Endothelial cell of umbilical vein (primary cell): ENCODE data around the gene PPP1R12C. TPM values are rescaled to one million over a fixed set of nuclear protein-coding genes. Genes with fewer than 3 reads are reported as not detected.

Experiments
- BruUV-seq: library from RNA; stranded (reverse); fragments of 400-500 nt; replicated peaks from 2 replicates; lab custom pipeline; 2021; lab: Mats Ljungman, UMichigan
- CTCF ChIA-PET: fragments of 300-600, 350-600 bp; sonication (Branson Sonifier 250); formaldehyde crosslinking; loops from one replicate; lab custom pipeline; 2021; ENCODE audit warnings: antibody characterized with exemption, inconsistent platforms; lab: Charles Lee
- POLR2A ChIA-PET: fragments of 300-600, 350-600 bp; sonication (Branson Sonifier 250); formaldehyde crosslinking; loops from one replicate; lab custom pipeline; 2021; ENCODE audit warnings: antibody characterized with exemption, inconsistent platforms; lab: Charles Lee
- DNase-seq: peaks from one replicate; pipeline ENCODE4 v3.0.0-alpha.2; 2011; ENCODE audit warnings: low read depth, low spot score
- FAIRE-seq: peaks from 2 replicates; lab custom pipeline; 2011; peaks lifted over from hg19 to GRCh38; lab: Jason Lieb, UNC
- H2AFZ ChIP-seq: 2 replicates; pipeline ENCODE4 v1.6.0; 2012; ENCODE audit warnings: low read depth, low read length, control low read depth, inconsistent platforms
- H3K27ac ChIP-seq: 2 replicates; pipeline ENCODE4 v1.5.1; 2011; ENCODE audit warnings: low read depth, mild to moderate bottlenecking, control low read depth, low read length, moderate library complexity; ENCODE audit not compliant: insufficient read depth
- H3K27me3 ChIP-seq, 2 experiments: 2 replicates each; pipeline versions ENCODE4 v1.6.0 to v1.6.1; 2011; ENCODE audit warnings: low read length in 2 of 2, mixed read lengths in 1 of 2; ENCODE audit not compliant: control insufficient read depth in 2 of 2, insufficient read depth in 2 of 2
- H3K36me3 ChIP-seq, 2 experiments: 2 replicates in 1 of 2; 3 replicates in 1 of 2; pipeline ENCODE4 v1.5.1; 2011; ENCODE audit warnings: low read length in 2 of 2, mild to moderate bottlenecking in 1 of 2, moderate library complexity in 1 of 2; ENCODE audit not compliant: control insufficient read depth in 2 of 2, insufficient read depth in 2 of 2; ENCODE audit errors: extremely low read depth in 1 of 2
- H3K4me1 ChIP-seq: 3 replicates; pipeline ENCODE4 v1.5.1; 2011; ENCODE audit warnings: mild to moderate bottlenecking, low read length; ENCODE audit not compliant: control insufficient read depth, insufficient read depth; ENCODE audit errors: extremely low read depth
- H3K4me2 ChIP-seq: 2 replicates; pipeline ENCODE4 v1.6.1; 2011; ENCODE audit warnings: low read length, control low read depth, mixed read lengths; ENCODE audit not compliant: insufficient read depth
- H3K4me3 ChIP-seq, 3 experiments: fragments of 200-600 bp in 1 of 3; sonication (generic), shearing (Covaris generic) in 1 of 3; replicated peaks in 1 of 3; 2 replicates each; pipeline ENCODE4 v1.5.1; 2011 to 2016; ENCODE audit warnings: control low read depth in 3 of 3, low read length in 3 of 3, mild to moderate bottlenecking in 2 of 3, inconsistent platforms in 1 of 3, low read depth in 1 of 3, moderate library complexity in 1 of 3; ENCODE audit not compliant: insufficient read depth in 1 of 3
- H3K79me2 ChIP-seq: 2 replicates; pipeline ENCODE4 v1.6.0; 2012; ENCODE audit warnings: low read length, inconsistent platforms; ENCODE audit not compliant: control insufficient read depth, insufficient read depth
- H3K9ac ChIP-seq: replicated peaks from 2 replicates; pipeline ENCODE3; 2011; ENCODE audit warnings: low read length, control low read depth; ENCODE audit not compliant: insufficient read depth; ENCODE audit errors: extremely low read depth
- H3K9me1 ChIP-seq: replicated peaks from 3 replicates; pipeline ENCODE4 v1.6.0; 2011; ENCODE audit warnings: mild to moderate bottlenecking, low read length; ENCODE audit not compliant: control insufficient read depth, insufficient read depth; ENCODE audit errors: extremely low read depth
- H3K9me3 ChIP-seq: replicated peaks from 2 replicates; pipeline ENCODE4 v1.5.1; 2012; ENCODE audit warnings: low read length, inconsistent platforms; ENCODE audit not compliant: control insufficient read depth, insufficient read depth
- H4K20me1 ChIP-seq: replicated peaks from 2 replicates; pipeline ENCODE3; 2011; ENCODE audit warnings: mild to moderate bottlenecking, low read length; ENCODE audit not compliant: control insufficient read depth, insufficient read depth; ENCODE audit errors: extremely low read depth
- CTCF ChIP-seq, 2 donors: IDR thresholded peaks; 1 replicate in 1 of 2; 2 replicates in 1 of 2; pipeline ENCODE4 v1.5.1; 2011; ENCODE audit warnings: low read length in 2 of 2, mild to moderate bottlenecking in 2 of 2, moderate library complexity in 2 of 2, control low read depth in 1 of 2, inconsistent platforms in 1 of 2, low read depth in 1 of 2; ENCODE audit not compliant: insufficient read depth in 1 of 2; ENCODE audit errors: extremely low read depth in 1 of 2
- EZH2 ChIP-seq: IDR thresholded peaks from 2 replicates; pipeline ENCODE4 v1.6.1; 2012; ENCODE audit warnings: borderline replicate concordance, low read depth, mild to moderate bottlenecking, moderate library complexity, low read length, inconsistent platforms; ENCODE audit not compliant: severe bottlenecking
- FOS ChIP-seq: IDR thresholded peaks from 2 replicates; pipeline ENCODE4 v1.6.1; 2011; ENCODE audit warnings: mild to moderate bottlenecking, low read length, moderate library complexity, borderline replicate concordance; ENCODE audit not compliant: insufficient read depth
- GATA2 ChIP-seq: IDR thresholded peaks from 2 replicates; pipeline ENCODE4 v1.7.0; 2011; ENCODE audit warnings: low read depth, mild to moderate bottlenecking, moderate library complexity, mixed read lengths, low read length; ENCODE audit not compliant: insufficient read length, insufficient read depth
- JUN ChIP-seq: IDR thresholded peaks from 2 replicates; pipeline ENCODE4 v1.6.1; 2011; ENCODE audit warnings: borderline replicate concordance, low read depth; ENCODE audit not compliant: insufficient read length, insufficient read depth
- MAX ChIP-seq: IDR thresholded peaks from 2 replicates; pipeline ENCODE4 v1.6.1; 2011; ENCODE audit not compliant: insufficient read depth, insufficient read length
- MYC ChIP-seq: IDR thresholded peaks from one replicate; pipeline ENCODE4 v1.6.1; 2011; ENCODE audit warnings: mild to moderate bottlenecking, low read depth, low read length
- POLR2A ChIP-seq: IDR thresholded peaks from 2 replicates; pipeline ENCODE4 v1.6.1; 2012; ENCODE audit warnings: low read depth, mild to moderate bottlenecking, control low read depth, low read length
- POLR2AphosphoS5 ChIP-seq: IDR thresholded peaks from 2 replicates; pipeline ENCODE4 v1.6.1; 2012; ENCODE audit warnings: low read depth, mild to moderate bottlenecking, control low read depth, low read length, moderate library complexity; ENCODE audit not compliant: insufficient read depth
- dilution Hi-C: fragments of 300-500 bp; cut with MboI; formaldehyde crosslinking; loops from one replicate; pipeline ENCODE4 v1.15.0; 2019; ENCODE audit warnings: low sequenced_read_pairs; ENCODE audit not compliant: extremely low pct_ligation_motif_present
- intact Hi-C: fragments of 100-400 bp; cut with micrococcal nuclease; formaldehyde crosslinking; loops from one replicate; pipeline ENCODE4 v1.10.0; 2022
- polyA plus RNA-seq, 4 experiments: library from polyadenylated mRNA; depleted of rRNA in 3 of 4; stranded (reverse) in 3 of 4; unstranded in 1 of 4; fragments of >200 nt; gene quantifications; 2 replicates each; pipeline versions ENCODE4 v1.2.1 to v1.2.3, GENCODE V29; 2011 to 2012; ENCODE audit warnings: missing spikeins in 1 of 4
- total RNA-seq: library from RNA; stranded (reverse); gene quantifications from 2 replicates; pipeline ENCODE4 v1.2.3, GENCODE V29; 2021

Gene PPP1R12C
- total and polyA plus RNA-seq, 2 donors (not counting 3 experiments of a cell fraction or from before 2014, with no cell fraction given), result 69.5 to 149 TPM

- H3K9ac ChIP-seq, result no peak overlapping the region
These were observed 22.0 kb downstream of the PPP1R12C start for GRCh38 chr19:55095260-55096060.

More at GRCh38 chr19:55095260-55096060, 22.0 kb downstream of the PPP1R12C start:
- Histone ChIP-seq H3K36me3 (peaks cover 2 to 38% of the 10 kb centered on the region in 2 experiments), H3K27me3 (no peaks in the 10 kb centered on the region), H2AFZ (no peak overlapping the region), H3K4me1 (no peaks in the 10 kb centered on the region), H3K9me3 (no peaks in the 10 kb centered on the region), H3K4me2 (no peak overlapping the region), H4K20me1 (no peaks in the 10 kb centered on the region), H3K4me3 (no peak overlapping the region), H3K27ac (no peak overlapping the region), H3K9me1 (no peaks in the 10 kb centered on the region), H3K79me2 (no peaks in the 10 kb centered on the region)
- dilution Hi-C loops (no loop called here), intact Hi-C loops (no loop called here)
- BruUV-seq, result no TSS peak
- DNase-seq (no peak), FAIRE-seq (no peak)
- CTCF ChIA-PET, result interaction anchor here (0.6 to 1.1 kb wide), 2 partner anchors 8 to 11 kb away, joined by 3 read pairs; no protein-coding TSS in a partner anchor
- no peak for TF ChIP-seq MAX
- no peak for TF ChIP-seq GATA2
- TF ChIP-seq FOS, result no peak
- no peak for TF ChIP-seq CTCF (IDR thresholded peaks at IDR 0.05; ENCODE audit: extremely low read depth in 1 of 2, insufficient read depth in 1 of 2, low read depth in 1 of 2, low read length in 2 of 2)
- TF ChIP-seq EZH2, result no peak
- no peak for TF ChIP-seq JUN
- no peak for TF ChIP-seq POLR2AphosphoS5
- TF ChIP-seq MYC, result no peak
- no peak for TF ChIP-seq POLR2A
- POLR2A ChIA-PET, result no interaction called here
